ENCODE measurements around the gene RUNX1.

The RUNX1 gene

DNA sequence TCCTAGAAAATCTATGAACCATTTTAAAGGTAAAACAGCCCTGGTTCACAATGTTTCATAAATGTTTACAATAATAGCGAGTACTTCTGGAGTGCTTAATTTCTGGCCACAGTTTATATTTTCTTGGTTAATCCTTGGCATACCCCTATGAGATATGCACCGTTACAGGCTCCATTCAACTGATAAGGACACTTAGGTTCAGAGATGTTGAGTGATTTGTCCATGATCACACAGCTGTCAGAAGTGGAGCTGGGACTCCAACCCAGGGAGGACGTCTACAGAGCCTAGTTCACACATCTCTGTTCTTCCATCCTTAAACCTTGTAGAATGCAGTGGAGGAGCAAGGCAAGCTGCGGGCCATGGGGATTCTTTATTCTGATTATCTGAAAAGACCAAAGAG is 48.4 kb upstream of the RUNX1 start (continued):
- TF ChIP-seq, protein P1, sequence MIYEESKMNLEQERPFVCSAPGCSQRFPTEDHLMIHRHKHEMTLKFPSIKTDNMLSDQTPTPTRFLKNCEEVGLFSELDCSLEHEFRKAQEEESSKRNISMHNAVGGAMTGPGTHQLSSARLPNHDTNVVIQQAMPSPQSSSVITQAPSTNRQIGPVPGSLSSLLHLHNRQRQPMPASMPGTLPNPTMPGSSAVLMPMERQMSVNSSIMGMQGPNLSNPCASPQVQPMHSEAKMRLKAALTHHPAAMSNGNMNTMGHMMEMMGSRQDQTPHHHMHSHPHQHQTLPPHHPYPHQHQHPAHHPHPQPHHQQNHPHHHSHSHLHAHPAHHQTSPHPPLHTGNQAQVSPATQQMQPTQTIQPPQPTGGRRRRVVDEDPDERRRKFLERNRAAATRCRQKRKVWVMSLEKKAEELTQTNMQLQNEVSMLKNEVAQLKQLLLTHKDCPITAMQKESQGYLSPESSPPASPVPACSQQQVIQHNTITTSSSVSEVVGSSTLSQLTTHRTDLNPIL (CRISPR knock-in tag; IDR thresholded peaks at IDR 0.05; ENCODE audit: low read depth): no peak
- TF ChIP-seq RARB (CRISPR knock-in tag; IDR thresholded peaks at IDR 0.05): no peak

DNA sequence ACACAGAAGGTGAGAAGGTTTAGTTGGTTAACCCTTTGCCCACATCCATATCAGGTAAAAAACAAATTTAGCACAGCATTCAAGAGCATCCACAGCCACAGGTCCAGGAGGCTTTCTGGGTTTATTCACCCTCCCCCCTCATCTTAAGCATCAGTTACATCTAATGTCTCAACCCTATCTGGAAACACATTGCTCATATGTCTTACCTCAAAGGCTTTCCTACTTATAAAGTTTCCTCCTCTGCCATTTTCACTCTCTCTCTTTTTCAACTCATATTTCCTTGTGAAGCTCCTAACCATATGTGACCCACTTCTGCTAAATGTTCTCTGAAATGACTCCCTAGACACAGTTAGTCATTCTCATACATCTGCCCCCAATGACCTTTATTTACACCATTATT is 47.9 kb upstream of the RUNX1 start:
- no peak for ATAC-seq
- TF ChIP-seq ZNF565 (CRISPR knock-in tag; conservative IDR thresholded peaks at IDR 0.05; ENCODE audit: low read depth) (no peak), ZNF8 (CRISPR knock-in tag; IDR thresholded peaks at IDR 0.05) (no peak), ZFP3 (CRISPR knock-in tag; IDR thresholded peaks at IDR 0.05) (no peak), TOX (CRISPR knock-in tag; IDR thresholded peaks at IDR 0.05; ENCODE audit: borderline replicate concordance) (no peak), ARNTL (CRISPR knock-in tag; IDR thresholded peaks at IDR 0.05; ENCODE audit: borderline replicate concordance, low read depth) (no peak)
- TF ChIP-seq, protein P2, sequence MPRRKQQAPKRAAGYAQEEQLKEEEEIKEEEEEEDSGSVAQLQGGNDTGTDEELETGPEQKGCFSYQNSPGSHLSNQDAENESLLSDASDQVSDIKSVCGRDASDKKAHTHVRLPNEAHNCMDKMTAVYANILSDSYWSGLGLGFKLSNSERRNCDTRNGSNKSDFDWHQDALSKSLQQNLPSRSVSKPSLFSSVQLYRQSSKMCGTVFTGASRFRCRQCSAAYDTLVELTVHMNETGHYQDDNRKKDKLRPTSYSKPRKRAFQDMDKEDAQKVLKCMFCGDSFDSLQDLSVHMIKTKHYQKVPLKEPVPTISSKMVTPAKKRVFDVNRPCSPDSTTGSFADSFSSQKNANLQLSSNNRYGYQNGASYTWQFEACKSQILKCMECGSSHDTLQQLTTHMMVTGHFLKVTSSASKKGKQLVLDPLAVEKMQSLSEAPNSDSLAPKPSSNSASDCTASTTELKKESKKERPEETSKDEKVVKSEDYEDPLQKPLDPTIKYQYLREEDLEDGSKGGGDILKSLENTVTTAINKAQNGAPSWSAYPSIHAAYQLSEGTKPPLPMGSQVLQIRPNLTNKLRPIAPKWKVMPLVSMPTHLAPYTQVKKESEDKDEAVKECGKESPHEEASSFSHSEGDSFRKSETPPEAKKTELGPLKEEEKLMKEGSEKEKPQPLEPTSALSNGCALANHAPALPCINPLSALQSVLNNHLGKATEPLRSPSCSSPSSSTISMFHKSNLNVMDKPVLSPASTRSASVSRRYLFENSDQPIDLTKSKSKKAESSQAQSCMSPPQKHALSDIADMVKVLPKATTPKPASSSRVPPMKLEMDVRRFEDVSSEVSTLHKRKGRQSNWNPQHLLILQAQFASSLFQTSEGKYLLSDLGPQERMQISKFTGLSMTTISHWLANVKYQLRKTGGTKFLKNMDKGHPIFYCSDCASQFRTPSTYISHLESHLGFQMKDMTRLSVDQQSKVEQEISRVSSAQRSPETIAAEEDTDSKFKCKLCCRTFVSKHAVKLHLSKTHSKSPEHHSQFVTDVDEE (CRISPR knock-in tag; IDR thresholded peaks at IDR 0.05): no peak
- TF ChIP-seq, protein P3, sequence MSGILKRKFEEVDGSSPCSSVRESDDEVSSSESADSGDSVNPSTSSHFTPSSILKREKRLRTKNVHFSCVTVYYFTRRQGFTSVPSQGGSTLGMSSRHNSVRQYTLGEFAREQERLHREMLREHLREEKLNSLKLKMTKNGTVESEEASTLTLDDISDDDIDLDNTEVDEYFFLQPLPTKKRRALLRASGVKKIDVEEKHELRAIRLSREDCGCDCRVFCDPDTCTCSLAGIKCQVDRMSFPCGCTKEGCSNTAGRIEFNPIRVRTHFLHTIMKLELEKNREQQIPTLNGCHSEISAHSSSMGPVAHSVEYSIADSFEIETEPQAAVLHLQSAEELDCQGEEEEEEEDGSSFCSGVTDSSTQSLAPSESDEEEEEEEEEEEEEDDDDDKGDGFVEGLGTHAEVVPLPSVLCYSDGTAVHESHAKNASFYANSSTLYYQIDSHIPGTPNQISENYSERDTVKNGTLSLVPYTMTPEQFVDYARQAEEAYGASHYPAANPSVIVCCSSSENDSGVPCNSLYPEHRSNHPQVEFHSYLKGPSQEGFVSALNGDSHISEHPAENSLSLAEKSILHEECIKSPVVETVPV (CRISPR knock-in tag; IDR thresholded peaks at IDR 0.05): no peak
- TF ChIP-seq, protein P1 (CRISPR knock-in tag; IDR thresholded peaks at IDR 0.05; ENCODE audit: low read depth): no peak

DNA sequence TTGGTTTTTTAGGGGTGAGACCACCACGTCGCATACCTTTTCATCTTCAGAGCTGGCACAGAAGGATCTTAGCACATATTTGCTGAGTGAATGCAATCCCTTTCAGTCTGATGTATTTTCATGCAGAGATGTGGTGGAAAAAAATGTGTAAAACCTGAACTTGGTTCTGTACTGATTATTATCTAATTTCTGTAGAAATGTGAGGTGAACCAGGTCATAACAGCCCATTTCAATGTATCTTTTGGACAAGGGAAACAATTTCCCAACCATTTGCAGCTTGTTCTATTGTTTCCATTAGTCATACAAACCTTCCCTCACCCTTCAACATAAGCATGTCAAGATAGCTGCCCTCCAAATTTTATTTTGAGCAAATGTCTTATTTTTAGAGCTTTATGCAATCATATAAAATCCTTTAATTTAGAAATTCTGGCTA is 46.8 kb upstream of the RUNX1 start:
- TF ChIP-seq RARB (CRISPR knock-in tag; IDR thresholded peaks at IDR 0.05) (no peak), ZNF70 (CRISPR knock-in tag; IDR thresholded peaks at IDR 0.05) (no peak), BACH2 (CRISPR knock-in tag; IDR thresholded peaks at IDR 0.05; ENCODE audit: borderline replicate concordance) (no peak), TCF4 (CRISPR knock-in tag; IDR thresholded peaks at IDR 0.05; ENCODE audit: borderline replicate concordance) (no peak)
- TF ChIP-seq, protein P4, sequence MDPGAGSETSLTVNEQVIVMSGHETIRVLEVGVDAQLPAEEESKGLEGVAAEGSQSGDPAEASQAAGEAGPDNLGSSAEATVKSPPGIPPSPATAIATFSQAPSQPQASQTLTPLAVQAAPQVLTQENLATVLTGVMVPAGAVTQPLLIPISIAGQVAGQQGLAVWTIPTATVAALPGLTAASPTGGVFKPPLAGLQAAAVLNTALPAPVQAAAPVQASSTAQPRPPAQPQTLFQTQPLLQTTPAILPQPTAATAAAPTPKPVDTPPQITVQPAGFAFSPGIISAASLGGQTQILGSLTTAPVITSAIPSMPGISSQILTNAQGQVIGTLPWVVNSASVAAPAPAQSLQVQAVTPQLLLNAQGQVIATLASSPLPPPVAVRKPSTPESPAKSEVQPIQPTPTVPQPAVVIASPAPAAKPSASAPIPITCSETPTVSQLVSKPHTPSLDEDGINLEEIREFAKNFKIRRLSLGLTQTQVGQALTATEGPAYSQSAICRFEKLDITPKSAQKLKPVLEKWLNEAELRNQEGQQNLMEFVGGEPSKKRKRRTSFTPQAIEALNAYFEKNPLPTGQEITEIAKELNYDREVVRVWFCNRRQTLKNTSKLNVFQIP (CRISPR knock-in tag; IDR thresholded peaks at IDR 0.05; ENCODE audit: borderline replicate concordance, low read depth): no peak
- TF ChIP-seq, protein P2 (CRISPR knock-in tag; IDR thresholded peaks at IDR 0.05): no peak
- no peak for ATAC-seq

DNA sequence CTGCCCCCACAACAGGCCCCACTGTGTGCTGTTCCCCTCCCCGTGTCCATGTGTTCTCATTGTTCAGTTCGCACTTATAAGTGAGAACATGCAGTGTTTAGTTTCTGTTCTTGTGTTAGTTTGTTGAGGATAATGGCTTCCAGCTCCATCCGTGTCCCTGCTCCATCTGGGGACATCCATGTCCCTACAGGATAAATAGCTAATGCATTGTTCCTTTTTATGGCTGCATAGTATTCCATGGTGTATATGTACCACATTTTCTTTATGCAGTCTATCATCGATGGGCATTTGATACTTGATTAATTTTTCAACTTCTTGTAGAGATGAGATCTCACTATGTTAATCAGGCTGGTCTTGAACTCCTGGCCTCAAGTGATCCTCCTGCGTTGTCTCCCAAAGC is 44.4 kb upstream of the RUNX1 start:
- ATAC-seq: no peak
- TF ChIP-seq ARNTL (CRISPR knock-in tag; IDR thresholded peaks at IDR 0.05; ENCODE audit: borderline replicate concordance, low read depth): no peak
- no peak for TF ChIP-seq CSDC2 (CRISPR knock-in tag; IDR thresholded peaks at IDR 0.05)

Measured in SK-N-SH treated with all-trans-retinoic acid at 6 μM for 48 hours (cell line).